Thyroid gland (tissue), 4 donors: ENCODE results near the gene TTC34.

Experiments
- CTCF ChIP-seq, 6 experiments: fragments of 200-600 bp in 3 of 6; fragments of 450-650 bp in 3 of 6; sonication (generic) in 3 of 6; IDR thresholded peaks; one replicate each; pipeline ENCODE4 v1.5.1; 2016 to 2019; ENCODE audit warnings: antibody characterized with exemption in 6 of 6, mild to moderate bottlenecking in 2 of 6, inconsistent platforms in 1 of 6, moderate library complexity in 1 of 6
- POLR2A ChIP-seq, 2 donors: fragments of 450-650 bp; IDR thresholded peaks; one replicate each; pipeline ENCODE4 v1.6.1; 2017; ENCODE audit warnings: antibody characterized with exemption in 2 of 2, mild to moderate bottlenecking in 2 of 2, moderate library complexity in 1 of 2

- no peak for TF ChIP-seq CTCF (IDR thresholded peaks at IDR 0.05)
- TF ChIP-seq POLR2A (IDR thresholded peaks at IDR 0.05) = no peak
Measured at GRCh38 chr1:2778220-2778592, 23.3 kb downstream of the TTC34 start.
